ENCODE measurements around the gene TRNAU1AP.

Gene TRNAU1AP

GRCh38 chr1:28519946-28520725 lies 32.7 kb upstream of the TRNAU1AP start:
- TF ChIP-seq TEAD4 (IDR thresholded peaks at IDR 0.05), result no peak
- TF ChIP-seq NFIC (IDR thresholded peaks at IDR 0.05), result no peak
- no peak for TF ChIP-seq FOXM1 (IDR thresholded peaks at IDR 0.05; ENCODE audit: borderline replicate concordance, low read depth)
- TF ChIP-seq TCF12 (IDR thresholded peaks at IDR 0.05; ENCODE audit: low read depth), result no peak
- TF ChIP-seq YY1 (IDR thresholded peaks at IDR 0.05; ENCODE audit: low read depth), result no peak
- no peak for TF ChIP-seq TAF1 (IDR thresholded peaks at IDR 0.05; ENCODE audit: low read depth)
- TF ChIP-seq EGR1 (IDR thresholded peaks at IDR 0.05), result no peak
- no peak for TF ChIP-seq REST (IDR thresholded peaks at IDR 0.05; ENCODE audit: low read depth)
- TF ChIP-seq EP300 (IDR thresholded peaks at IDR 0.05; ENCODE audit: borderline replicate concordance), result no peak
- no peak for TF ChIP-seq ZBTB7A (IDR thresholded peaks at IDR 0.05; ENCODE audit: low read depth)
- no peak for TF ChIP-seq MAX (IDR thresholded peaks at IDR 0.05)
- TF ChIP-seq CEBPB (IDR thresholded peaks at IDR 0.05), result no peak
- TF ChIP-seq CREB1 (IDR thresholded peaks at IDR 0.05; ENCODE audit: low read depth), result no peak
- no peak for TF ChIP-seq RAD21 (IDR thresholded peaks at IDR 0.05; ENCODE audit: low read depth)
- TF ChIP-seq USF1 (IDR thresholded peaks at IDR 0.05), result no peak

DNA sequence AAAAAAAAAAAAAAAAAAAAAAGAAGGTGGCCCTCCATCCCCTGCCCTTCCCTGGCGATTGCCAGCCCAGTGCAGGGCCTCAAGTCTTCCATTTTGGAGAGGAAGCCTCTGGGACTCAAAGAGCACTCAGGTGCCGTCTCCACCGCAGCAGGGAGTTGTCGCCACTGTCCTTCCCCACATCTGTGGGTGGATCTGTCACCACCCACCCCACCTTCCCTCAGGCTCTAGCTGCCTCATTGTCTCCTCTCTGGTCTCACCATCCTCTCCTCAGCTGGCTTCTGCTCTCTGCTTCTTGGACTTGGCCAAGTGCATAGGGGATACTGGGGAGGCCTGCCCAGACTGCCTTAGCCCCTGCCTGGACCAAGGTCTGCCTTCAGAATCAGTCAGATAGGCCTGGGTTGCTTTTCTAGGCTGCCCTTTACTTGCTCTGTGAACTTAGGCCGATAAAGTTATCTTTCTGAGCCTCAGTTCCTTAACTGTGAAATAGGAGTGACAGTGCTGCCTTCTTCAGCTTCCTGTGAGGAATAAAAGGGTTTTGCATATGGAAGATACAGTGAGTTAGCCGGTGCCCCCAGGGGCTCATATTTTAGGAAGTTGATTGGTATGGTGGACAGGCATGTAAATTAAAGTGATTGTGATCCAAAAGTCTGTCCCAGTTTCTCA lies 31.3 kb upstream of the TRNAU1AP start:
- TF ChIP-seq EGR1 (IDR thresholded peaks at IDR 0.05) (no peak), FOXM1 (IDR thresholded peaks at IDR 0.05; ENCODE audit: borderline replicate concordance, low read depth) (no peak), ZBTB7A (IDR thresholded peaks at IDR 0.05; ENCODE audit: low read depth) (no peak), USF1 (IDR thresholded peaks at IDR 0.05) (no peak), TEAD4 (IDR thresholded peaks at IDR 0.05) (no peak), YY1 (IDR thresholded peaks at IDR 0.05; ENCODE audit: low read depth) (no peak), NFIC (IDR thresholded peaks at IDR 0.05) (no peak), TCF12 (IDR thresholded peaks at IDR 0.05; ENCODE audit: low read depth) (no peak), CREB1 (IDR thresholded peaks at IDR 0.05; ENCODE audit: low read depth) (no peak), MAX (IDR thresholded peaks at IDR 0.05) (no peak), TAF1 (IDR thresholded peaks at IDR 0.05; ENCODE audit: low read depth) (no peak), EP300 (IDR thresholded peaks at IDR 0.05; ENCODE audit: borderline replicate concordance) (no peak), REST (IDR thresholded peaks at IDR 0.05; ENCODE audit: low read depth) (no peak), CEBPB (IDR thresholded peaks at IDR 0.05) (no peak), RAD21 (IDR thresholded peaks at IDR 0.05; ENCODE audit: low read depth) (no peak)

DNA sequence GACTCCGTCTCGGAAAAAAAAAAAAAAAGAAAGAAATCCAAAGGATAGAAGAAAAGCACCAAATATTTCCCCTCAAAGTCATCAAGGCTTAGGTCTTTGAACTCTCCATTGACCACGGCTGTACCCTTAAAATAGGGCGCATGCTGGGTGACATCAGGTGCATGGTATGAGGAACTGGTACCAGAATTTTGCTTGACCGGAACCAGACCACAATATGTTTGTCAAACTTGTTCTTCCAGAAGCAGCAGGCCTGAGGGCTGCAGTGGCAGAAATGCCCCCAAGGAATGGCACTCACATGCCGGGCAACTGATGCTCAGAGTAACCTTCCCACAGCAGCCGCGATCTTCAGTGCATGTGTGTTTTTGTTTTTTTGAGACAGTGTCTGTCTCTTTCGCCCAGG lies 26.0 kb upstream of the TRNAU1AP start:
- TF ChIP-seq TCF12 (IDR thresholded peaks at IDR 0.05; ENCODE audit: low read depth), result peak; percentile 79
- TF ChIP-seq REST (IDR thresholded peaks at IDR 0.05; ENCODE audit: low read depth), result no peak
- peak; percentile 63; the same call in 1 of the 2 replicates for TF ChIP-seq EP300 (IDR thresholded peaks at IDR 0.05; ENCODE audit: borderline replicate concordance)
- TF ChIP-seq NFIC (IDR thresholded peaks at IDR 0.05), result peak; percentile 54; the same call in 1 of the 2 replicates
- no peak for TF ChIP-seq TAF1 (IDR thresholded peaks at IDR 0.05; ENCODE audit: low read depth)
- no peak for TF ChIP-seq CEBPB (IDR thresholded peaks at IDR 0.05)
- no peak for TF ChIP-seq EGR1 (IDR thresholded peaks at IDR 0.05)
- no peak for TF ChIP-seq USF1 (IDR thresholded peaks at IDR 0.05)
- 0 out of 2 replicates have a peak, but pooled peaks have one; percentile 57 for TF ChIP-seq FOXM1 (IDR thresholded peaks at IDR 0.05; ENCODE audit: borderline replicate concordance, low read depth)
- peak; percentile 91 for TF ChIP-seq TEAD4 (IDR thresholded peaks at IDR 0.05)
- peak; percentile 69 for TF ChIP-seq MAX (IDR thresholded peaks at IDR 0.05)
